Suprapubic skin (tissue), 3 donors: Measurements from ENCODE around the gene NAPA.

ENCODE experiments used
- POLR2AphosphoS5 ChIP-seq, 3 donors: sonication (generic); formaldehyde crosslinking; IDR thresholded peaks; one replicate each; pipeline ENCODE4 v1.6.1; 2017; ENCODE audit warnings: antibody characterized with exemption in 3 of 3
- TF ChIP-seq, protein P1 (sequence below), 2 donors: fragments of 200-600 bp in 1 of 2; fragments of 450-650 bp in 1 of 2; sonication (generic) in 1 of 2; IDR thresholded peaks; one replicate each; pipeline ENCODE4 v1.5.1; 2016 to 2019; ENCODE audit warnings: antibody characterized with exemption in 2 of 2, mild to moderate bottlenecking in 1 of 2, moderate library complexity in 1 of 2

- TF ChIP-seq, protein P1, sequence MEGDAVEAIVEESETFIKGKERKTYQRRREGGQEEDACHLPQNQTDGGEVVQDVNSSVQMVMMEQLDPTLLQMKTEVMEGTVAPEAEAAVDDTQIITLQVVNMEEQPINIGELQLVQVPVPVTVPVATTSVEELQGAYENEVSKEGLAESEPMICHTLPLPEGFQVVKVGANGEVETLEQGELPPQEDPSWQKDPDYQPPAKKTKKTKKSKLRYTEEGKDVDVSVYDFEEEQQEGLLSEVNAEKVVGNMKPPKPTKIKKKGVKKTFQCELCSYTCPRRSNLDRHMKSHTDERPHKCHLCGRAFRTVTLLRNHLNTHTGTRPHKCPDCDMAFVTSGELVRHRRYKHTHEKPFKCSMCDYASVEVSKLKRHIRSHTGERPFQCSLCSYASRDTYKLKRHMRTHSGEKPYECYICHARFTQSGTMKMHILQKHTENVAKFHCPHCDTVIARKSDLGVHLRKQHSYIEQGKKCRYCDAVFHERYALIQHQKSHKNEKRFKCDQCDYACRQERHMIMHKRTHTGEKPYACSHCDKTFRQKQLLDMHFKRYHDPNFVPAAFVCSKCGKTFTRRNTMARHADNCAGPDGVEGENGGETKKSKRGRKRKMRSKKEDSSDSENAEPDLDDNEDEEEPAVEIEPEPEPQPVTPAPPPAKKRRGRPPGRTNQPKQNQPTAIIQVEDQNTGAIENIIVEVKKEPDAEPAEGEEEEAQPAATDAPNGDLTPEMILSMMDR (IDR thresholded peaks at IDR 0.05) = no peak
- TF ChIP-seq POLR2AphosphoS5 (IDR thresholded peaks at IDR 0.05) = no peak
Measured at GRCh38 chr19:47483200-47483599, 31.7 kb downstream of the NAPA start.
